ENCODE data around the gene OR2T11.
"Not testable (repeated sequence)": the region's sequence is repeated elsewhere in the genome, so short reads cannot be mapped to it uniquely, and the experiment has no call there.

- TF ChIP-seq, protein P1, sequence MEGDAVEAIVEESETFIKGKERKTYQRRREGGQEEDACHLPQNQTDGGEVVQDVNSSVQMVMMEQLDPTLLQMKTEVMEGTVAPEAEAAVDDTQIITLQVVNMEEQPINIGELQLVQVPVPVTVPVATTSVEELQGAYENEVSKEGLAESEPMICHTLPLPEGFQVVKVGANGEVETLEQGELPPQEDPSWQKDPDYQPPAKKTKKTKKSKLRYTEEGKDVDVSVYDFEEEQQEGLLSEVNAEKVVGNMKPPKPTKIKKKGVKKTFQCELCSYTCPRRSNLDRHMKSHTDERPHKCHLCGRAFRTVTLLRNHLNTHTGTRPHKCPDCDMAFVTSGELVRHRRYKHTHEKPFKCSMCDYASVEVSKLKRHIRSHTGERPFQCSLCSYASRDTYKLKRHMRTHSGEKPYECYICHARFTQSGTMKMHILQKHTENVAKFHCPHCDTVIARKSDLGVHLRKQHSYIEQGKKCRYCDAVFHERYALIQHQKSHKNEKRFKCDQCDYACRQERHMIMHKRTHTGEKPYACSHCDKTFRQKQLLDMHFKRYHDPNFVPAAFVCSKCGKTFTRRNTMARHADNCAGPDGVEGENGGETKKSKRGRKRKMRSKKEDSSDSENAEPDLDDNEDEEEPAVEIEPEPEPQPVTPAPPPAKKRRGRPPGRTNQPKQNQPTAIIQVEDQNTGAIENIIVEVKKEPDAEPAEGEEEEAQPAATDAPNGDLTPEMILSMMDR (IDR thresholded peaks at IDR 0.05): not testable (repeated sequence)
- not testable (repeated sequence) for TF ChIP-seq POLR2A (IDR thresholded peaks at IDR 0.05)
Observed at GRCh38 chr1:248645178-248645577, 10.3 kb upstream of the OR2T11 start, which contains the start of gene OR2T35.
